HG02973 (cell line): ENCODE data around the gene NRBF2.
"Not testable (repeated sequence)": the region's sequence is repeated elsewhere in the genome, so short reads cannot be mapped to it uniquely, and the experiment has no call there.

ENCODE experiments used
- ATAC-seq: cut with Tn5 transposase; IDR thresholded peaks from one replicate; pipeline ENCODE4 v1.9.1; 2021; ENCODE audit warnings: moderate library complexity; ENCODE audit not compliant: unreplicated experiment

Gene NRBF2

DNA sequence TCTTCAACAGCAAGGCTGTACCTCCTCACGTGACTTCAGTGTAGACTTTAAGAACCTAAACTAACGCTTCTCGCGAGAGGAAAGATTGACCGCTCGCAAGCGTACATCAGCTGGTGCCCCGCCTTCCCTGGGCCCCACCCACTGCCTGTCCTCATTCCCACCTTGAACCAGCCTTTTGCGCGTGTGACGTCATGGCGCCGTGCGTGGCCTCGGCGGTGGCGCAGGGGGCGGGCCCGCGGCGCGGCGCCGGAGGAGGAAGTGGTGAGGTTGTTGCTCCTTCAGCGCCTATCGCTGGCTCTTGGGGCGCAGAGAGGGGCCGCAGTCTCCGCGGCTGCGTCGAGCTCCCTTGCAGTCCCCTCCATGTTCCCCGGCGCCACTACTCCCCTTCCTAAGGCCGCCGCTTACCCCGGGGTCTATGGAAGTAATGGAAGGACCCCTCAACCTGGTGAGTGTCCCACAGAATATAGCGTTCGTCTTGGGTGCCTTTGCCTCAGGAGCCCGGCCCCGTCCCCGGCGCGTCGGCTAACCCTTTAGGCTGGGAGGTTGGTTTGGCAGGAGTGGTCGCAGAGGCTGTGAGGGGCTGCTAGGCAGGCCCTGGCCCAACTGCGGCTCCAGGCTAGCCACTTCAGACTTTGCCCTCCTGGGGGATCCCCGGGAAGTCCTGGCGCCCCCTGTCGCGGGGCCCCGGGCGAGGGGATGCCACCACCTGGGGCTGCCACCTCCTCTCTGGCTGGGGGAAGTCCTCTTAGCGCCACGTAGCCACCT lies at the start of gene NRBF2:
TSS of gene NRBF2 (plus strand) at position 273 of the 765 bp plus-strand sequence. CDS start at position 416, 143 bp downstream.
- peak; percentile 96 for ATAC-seq

- ATAC-seq = not testable (repeated sequence)
Measured at GRCh38 chr10:63083406-63083805, 49.7 kb upstream of the NRBF2 start.

DNA sequence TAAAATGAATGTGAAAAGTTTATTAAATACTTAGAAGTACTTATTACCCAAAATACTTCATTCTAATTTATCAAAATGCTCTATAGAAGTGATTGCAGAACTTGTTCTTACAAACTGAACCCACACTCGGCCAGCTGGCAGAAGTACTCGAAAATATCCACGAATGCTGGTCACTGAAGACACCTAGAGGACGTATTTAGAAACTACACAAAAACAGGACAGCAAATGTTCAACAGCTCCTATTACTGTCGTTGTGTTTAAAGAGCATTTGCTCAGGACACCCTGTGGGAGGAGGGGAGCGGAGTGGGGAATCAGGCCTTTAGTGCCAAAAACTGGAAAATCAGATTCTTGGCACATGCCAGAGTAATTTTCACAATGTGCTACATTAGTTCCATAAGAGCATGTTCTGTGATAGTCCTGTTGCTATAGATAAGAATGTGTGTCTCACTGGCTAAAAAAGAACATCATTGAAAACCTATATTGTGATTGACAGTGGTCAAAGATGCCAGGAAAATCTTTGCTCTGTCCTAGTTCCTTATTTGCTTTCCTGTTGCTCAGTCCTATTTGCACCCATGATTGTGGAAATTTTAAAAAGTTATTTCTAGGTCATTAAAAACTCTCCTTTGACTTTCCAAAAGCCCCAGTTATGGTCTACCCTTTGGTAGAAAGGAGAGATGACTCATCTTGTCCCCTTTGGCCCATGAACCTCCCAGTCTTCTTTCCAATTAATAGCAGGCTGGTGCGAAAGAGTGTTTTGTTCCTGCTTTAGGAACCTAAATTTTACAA lies 49.0 kb upstream of the NRBF2 start:
- peak; percentile 88 for ATAC-seq

- ATAC-seq = no peak
Measured at GRCh38 chr10:63084690-63085382, 48.3 kb upstream of the NRBF2 start.

GRCh38 chr10:63093227-63093626 lies 39.9 kb upstream of the NRBF2 start:
- no peak for ATAC-seq

DNA sequence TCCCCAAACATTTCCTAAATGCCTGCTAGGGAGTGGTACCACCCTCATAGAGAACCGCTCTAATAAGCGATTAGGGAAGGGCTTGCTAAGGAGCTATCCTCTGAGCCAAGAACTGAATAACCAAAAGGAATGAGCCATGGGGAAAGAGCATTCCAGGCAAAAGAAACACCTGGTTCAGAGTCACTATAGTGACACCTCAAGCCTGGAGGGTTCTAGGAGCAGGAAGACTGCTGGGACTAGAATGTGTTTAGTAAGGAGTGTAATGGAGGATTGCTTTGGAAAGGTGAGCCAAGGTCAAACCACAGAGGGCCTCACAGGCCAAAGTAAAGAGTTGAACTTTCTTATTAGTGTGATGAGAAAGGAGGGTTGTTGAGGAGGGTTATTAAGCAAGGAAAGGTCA lies 38.7 kb upstream of the NRBF2 start:
- ATAC-seq = no peak

DNA sequence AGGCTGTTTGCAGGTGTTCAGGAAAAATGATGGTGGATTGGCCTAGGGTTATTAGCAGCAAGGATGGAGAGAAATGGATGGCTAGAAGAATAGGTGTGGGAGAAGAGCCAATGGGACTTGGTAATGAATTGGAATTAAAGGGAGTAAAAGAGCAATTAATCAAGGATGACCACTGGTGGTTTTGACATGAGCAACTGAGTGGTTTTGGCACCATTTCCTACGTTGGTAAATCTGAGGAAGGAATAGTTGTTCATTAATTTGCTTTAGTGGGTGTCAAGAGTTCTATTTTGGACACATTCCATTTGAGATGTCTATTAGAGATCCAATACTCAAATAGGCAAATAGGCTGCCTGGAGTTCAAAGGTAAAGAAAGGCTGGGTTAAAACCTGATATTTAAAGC lies 38.2 kb upstream of the NRBF2 start:
- ATAC-seq = no peak

DNA sequence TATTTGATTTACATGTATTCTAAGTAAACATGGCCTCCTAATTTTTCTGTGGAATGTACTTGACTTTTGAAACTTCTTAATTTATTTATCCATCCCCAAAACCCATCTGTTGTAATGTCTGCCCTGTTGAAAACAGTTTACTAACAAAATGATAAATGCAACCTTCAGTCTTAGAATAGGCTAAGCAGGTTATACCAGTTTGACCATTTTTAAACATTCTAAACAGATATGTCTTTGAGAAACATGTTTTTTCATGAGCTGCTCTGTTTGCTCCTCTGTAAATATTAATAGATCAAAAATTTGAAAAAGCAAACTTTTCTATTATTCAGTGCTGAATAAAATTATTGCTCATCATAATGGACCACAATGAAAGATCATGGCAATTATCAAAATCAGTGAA lies 33.4 kb upstream of the NRBF2 start:
- no peak for ATAC-seq

DNA sequence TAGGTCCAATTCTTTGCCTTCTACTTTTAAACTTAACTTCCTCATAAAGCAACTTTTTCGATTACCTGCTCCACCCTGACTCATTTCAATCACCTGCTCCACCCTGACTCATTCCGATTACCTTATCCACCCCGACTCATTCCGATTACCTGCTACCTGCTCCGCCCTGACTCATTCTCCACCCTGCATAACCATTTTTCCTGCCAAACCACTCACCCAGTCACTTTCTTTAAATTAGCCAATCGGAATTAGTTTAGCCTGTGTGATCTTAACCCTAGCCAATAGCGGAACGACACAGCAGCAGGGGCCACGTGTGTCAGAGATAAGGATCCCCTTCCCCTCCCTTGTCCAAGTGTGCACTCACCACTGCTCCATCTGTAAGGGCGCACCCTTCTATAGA lies 32.0 kb upstream of the NRBF2 start:
- ATAC-seq = not testable (repeated sequence)

DNA sequence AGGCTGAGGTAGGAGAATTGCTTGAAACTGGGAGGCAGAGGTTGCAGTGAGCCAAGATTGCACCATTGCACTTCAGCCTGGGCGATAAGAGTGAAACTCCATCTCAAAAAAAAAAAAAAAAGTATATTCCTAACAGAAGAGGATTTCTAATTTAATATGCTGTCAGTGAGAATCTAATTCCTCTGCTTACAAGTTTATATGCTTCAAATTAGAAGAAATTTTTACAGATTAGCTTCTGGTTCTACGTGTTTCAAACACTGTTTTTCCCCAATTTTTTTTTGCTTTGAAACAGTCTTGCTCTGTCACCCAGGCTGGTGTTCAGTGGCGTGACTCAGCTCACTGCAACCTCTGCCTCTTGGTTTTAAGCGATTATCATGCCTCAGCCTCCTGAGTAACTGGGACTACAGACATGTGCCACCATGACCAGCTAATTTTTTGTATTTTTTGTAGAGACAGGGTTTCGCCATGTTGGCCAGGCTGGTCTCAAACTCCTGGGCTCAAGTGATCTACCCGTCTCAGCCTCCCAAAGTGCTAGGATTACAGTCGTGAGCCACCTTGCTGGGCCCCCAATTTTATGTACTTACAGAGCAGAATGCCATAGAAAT lies 30.7 kb upstream of the NRBF2 start:
- ATAC-seq = not testable (repeated sequence)

GRCh38 chr10:63103178-63103577 lies 29.9 kb upstream of the NRBF2 start:
- not testable (repeated sequence) for ATAC-seq

- no peak for ATAC-seq
Measured at GRCh38 chr10:63103971-63104409, 29.1 kb upstream of the NRBF2 start.

- ATAC-seq = no peak
Measured at GRCh38 chr10:63105225-63106110, 27.7 kb upstream of the NRBF2 start.

- ATAC-seq = no peak
Measured at GRCh38 chr10:63106111-63106755, 26.9 kb upstream of the NRBF2 start.

- no peak for ATAC-seq
Measured at GRCh38 chr10:63107943-63108437, 25.1 kb upstream of the NRBF2 start.

DNA sequence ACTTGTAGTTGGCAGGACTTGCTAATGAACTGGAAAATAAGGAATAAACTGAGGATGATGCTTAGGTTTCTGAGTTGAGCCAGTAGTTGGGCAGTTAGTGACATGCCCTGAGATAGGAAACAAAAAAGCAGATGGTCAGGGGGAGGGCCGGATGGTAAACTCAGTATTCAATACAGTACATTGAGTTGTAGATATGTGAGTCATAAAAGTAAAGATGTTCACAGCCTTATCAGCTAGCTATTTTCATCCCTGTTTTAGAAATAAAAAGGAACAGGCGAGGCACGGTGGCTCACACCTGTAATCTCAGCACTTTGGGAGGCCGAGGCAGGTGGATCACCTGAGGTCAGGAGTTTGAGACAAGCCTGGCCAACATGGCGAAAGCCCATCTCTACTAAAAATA lies 22.2 kb upstream of the NRBF2 start:
- no peak for ATAC-seq

GRCh38 chr10:63114031-63114814 lies 18.9 kb upstream of the NRBF2 start:
- ATAC-seq = no peak

DNA sequence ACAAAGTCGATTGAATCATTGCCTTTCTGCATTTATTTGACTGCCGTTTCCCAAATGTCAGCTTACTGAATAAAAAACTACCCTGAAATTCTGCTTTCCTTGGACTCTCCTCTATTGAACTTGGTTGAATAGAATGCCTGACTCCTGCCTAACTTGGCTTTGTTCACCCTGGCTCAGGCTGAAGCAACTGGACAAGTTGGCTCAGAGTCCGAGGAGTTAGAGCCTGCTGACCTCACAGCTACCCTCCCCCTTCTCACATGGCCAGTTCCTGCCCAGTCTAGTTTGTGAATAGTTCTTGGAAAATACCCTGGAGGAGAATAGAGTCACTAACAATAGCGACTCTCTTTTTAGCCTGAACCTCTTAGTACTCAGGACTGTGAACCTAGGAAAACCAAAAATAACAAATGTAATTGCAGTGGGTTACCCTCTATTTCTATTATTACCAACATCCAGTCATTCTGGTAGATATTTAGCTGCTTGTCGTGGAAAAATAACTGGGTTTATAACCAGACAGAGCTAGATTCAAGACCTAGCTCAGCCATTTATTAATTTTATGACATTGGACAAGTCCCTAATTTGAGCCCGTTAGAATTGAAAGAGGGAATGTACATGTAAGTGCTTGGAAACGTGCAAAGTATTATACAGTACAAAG lies 17.3 kb upstream of the NRBF2 start:
- no peak for ATAC-seq
